K562 (cell line): ENCODE measurements around the gene PIK3CG. TPM values are rescaled to one million over a fixed set of nuclear protein-coding genes. Genes with fewer than 3 reads are reported as not detected.

Source experiments
- ATAC-seq: fragments of 200-7000 bp; cut with Tn5 transposase; 3 replicates; pipeline ENCODE4 v1.9.1; 2020; ENCODE audit warnings: moderate library complexity
- BruUV-seq: library from RNA; stranded (reverse); fragments of 400-500 nt; replicated peaks from 2 replicates; lab custom pipeline; 2021; lab: Mats Ljungman, UMichigan
- CTCF ChIA-PET: fragments of 300-600 bp; formaldehyde crosslinking; extraction: SDS; loops from one replicate; lab custom pipeline; 2021; ENCODE audit warnings: low intra/inter-chr PET ratio; lab: Yijun Ruan, JAX
- POLR2A ChIA-PET: fragments of 300-600, 350-650 bp; sonication (Branson Sonifier 250); formaldehyde crosslinking; extraction: SDS; loops from one replicate; lab custom pipeline; 2021; ENCODE audit warnings: antibody characterized with exemption, inconsistent platforms; lab: Yijun Ruan, JAX
- DNase-seq, 4 experiments: peaks; one replicate each; pipeline versions ENCODE4 v3.0.0 to v3.0.0-alpha.2; 2011 to 2018; ENCODE audit warnings: low spot score in 3 of 4, mixed read lengths in 3 of 4; ENCODE audit errors: extremely low read depth in 1 of 4
- FAIRE-seq: peaks from 2 replicates; lab custom pipeline; 2011; peaks lifted over from hg19 to GRCh38; lab: Jason Lieb, UNC
- H2AFZ ChIP-seq: 2 replicates; pipeline ENCODE4 v1.6.0; 2011; ENCODE audit warnings: low read depth, low read length, control low read depth, inconsistent platforms
- H3K27ac ChIP-seq: fragments of 200-600 bp; 3 replicates; pipeline ENCODE4 v1.8.0; 2011; ENCODE audit warnings: low read depth, mild to moderate bottlenecking, control low read depth, inconsistent platforms, low read length, moderate library complexity, mixed read lengths; ENCODE audit errors: extremely low read depth
- H3K27me3 ChIP-seq, 2 experiments: fragments of 300-600 bp in 1 of 2; 2 replicates in 1 of 2; 3 replicates in 1 of 2; pipeline versions ENCODE4 v1.6.0 to v1.8.0; 2011; ENCODE audit warnings: inconsistent platforms in 2 of 2, low read length in 2 of 2, mild to moderate bottlenecking in 1 of 2, mixed read lengths in 1 of 2, moderate library complexity in 1 of 2; ENCODE audit not compliant: control insufficient read depth in 2 of 2, insufficient read depth in 2 of 2
- H3K36me3 ChIP-seq: fragments of 300-600 bp; 3 replicates; pipeline ENCODE4 v1.8.0; 2011; ENCODE audit warnings: mild to moderate bottlenecking, low read length, inconsistent platforms; ENCODE audit not compliant: control insufficient read depth, insufficient read depth
- H3K4me1 ChIP-seq, 2 experiments: fragments of 200-600 bp in 1 of 2; replicated peaks in 1 of 2; 2 replicates in 1 of 2; 3 replicates in 1 of 2; pipeline versions ENCODE4 v1.5.1 to v1.8.0; 2011; ENCODE audit warnings: inconsistent platforms in 2 of 2, low read length in 2 of 2, mild to moderate bottlenecking in 1 of 2, mixed read lengths in 1 of 2, moderate library complexity in 1 of 2; ENCODE audit not compliant: control insufficient read depth in 2 of 2, insufficient read depth in 2 of 2
- H3K4me2 ChIP-seq: 2 replicates; pipeline ENCODE4 v1.6.1; 2011; ENCODE audit warnings: low read length, control low read depth, inconsistent platforms, mixed read lengths; ENCODE audit not compliant: insufficient read depth
- H3K4me3 ChIP-seq: fragments of 200-600 bp; sonication (generic), shearing (Covaris generic); 2 replicates; pipeline ENCODE4 v1.5.1; 2016; ENCODE audit warnings: control low read depth, inconsistent platforms
- H3K79me2 ChIP-seq: fragments of 200-600 bp; 3 replicates; pipeline ENCODE4 v1.8.0; 2011; ENCODE audit warnings: low read length, inconsistent platforms; ENCODE audit not compliant: control insufficient read depth, insufficient read depth
- H3K9ac ChIP-seq, 2 experiments: 2 replicates each; pipeline versions ENCODE4 v1.6.0 to v1.6.1; 2011; ENCODE audit warnings: low read depth in 2 of 2, low read length in 2 of 2, control low read depth in 1 of 2, inconsistent platforms in 1 of 2, mild to moderate bottlenecking in 1 of 2, mixed read lengths in 1 of 2; ENCODE audit not compliant: insufficient read depth in 1 of 2
- H3K9me1 ChIP-seq: one replicate; pipeline ENCODE4 v1.6.0; 2011; ENCODE audit warnings: inconsistent platforms, mild to moderate bottlenecking, low read length, moderate library complexity; ENCODE audit not compliant: control insufficient read depth, insufficient read depth
- H3K9me3 ChIP-seq: replicated peaks from 2 replicates; pipeline ENCODE4 v1.5.1; 2011; ENCODE audit warnings: low read depth, low read length, inconsistent platforms; ENCODE audit not compliant: control insufficient read depth, insufficient read depth
- H4K20me1 ChIP-seq: replicated peaks from 2 replicates; pipeline ENCODE4 v1.6.1; 2011; ENCODE audit warnings: low read length, inconsistent platforms, mixed read lengths; ENCODE audit not compliant: control insufficient read depth, insufficient read depth
- ARID2 ChIP-seq: fragments of 450-650 bp; IDR thresholded peaks from 2 replicates; pipeline ENCODE4 v1.6.1; 2017; ENCODE audit warnings: antibody characterized with exemption, mild to moderate bottlenecking
- CBX3 ChIP-seq, 2 experiments: IDR thresholded peaks; 1 replicate in 1 of 2; 2 replicates in 1 of 2; pipeline ENCODE4 v1.6.1; 2012; ENCODE audit warnings: inconsistent platforms in 2 of 2, low read length in 2 of 2, borderline replicate concordance in 1 of 2, control low read depth in 1 of 2
- EP300 ChIP-seq: IDR thresholded peaks from 2 replicates; pipeline ENCODE4 v1.6.1; 2012; ENCODE audit warnings: low read length, improper control_type of control experiment
- HDAC1 ChIP-seq, 2 experiments: fragments of 450-650 bp; IDR thresholded peaks; 2 replicates each; pipeline ENCODE4 v1.6.1; 2016 to 2017; ENCODE audit warnings: inconsistent platforms in 1 of 2, mild to moderate bottlenecking in 1 of 2, moderate library complexity in 1 of 2
- RREB1 ChIP-seq: fragments of 250-450 bp; sonication (Bioruptor Pico); IDR thresholded peaks from 2 replicates; pipeline ENCODE4 v1.4.0; 2020
- TRIM28 ChIP-seq: fragments of 450-650 bp; IDR thresholded peaks from 2 replicates; pipeline ENCODE4 v1.6.1; 2017
- WGBS: fragments of 100-300 bp; shearing (Covaris generic); methylation state at CpG from one replicate; pipeline ENCODE4 v1.1.6; 2016; ENCODE audit warnings: low coverage, mixed read lengths; ENCODE audit not compliant: insufficient coverage; ENCODE audit errors: missing lambda C conversion rate; 5-methylcytosine and 5-hydroxymethylcytosine counted together
- in situ Hi-C: fragments of 300-500 bp; cut with MboI; formaldehyde crosslinking; loops from 4 replicates; pipeline ENCODE4 v1.15.0; 2018; ENCODE audit warnings: inconsistent platforms, mixed read lengths
- intact Hi-C: fragments of 100-400 bp; cut with micrococcal nuclease; formaldehyde crosslinking; loops from 2 replicates; pipeline ENCODE4 v1.14.2; 2022
- polyA plus RNA-seq, 8 experiments: library from polyadenylated mRNA; depleted of rRNA in 4 of 8; stranded (reverse) in 5 of 8; unstranded in 3 of 8; fragments of >200 nt; fragmentation: Nextera tagmentation in 2 of 8; fragmentation: Illumina TruSeq in 1 of 8; extraction: Ambion mirVana in 2 of 8; extraction: Trizol in 1 of 8; gene quantifications; 2 replicates each; pipeline versions ENCODE4 v1.2.1 to v1.2.3, GENCODE V29; 2011 to 2014; ENCODE audit warnings: inconsistent platforms in 1 of 8, missing spikeins in 1 of 8
- total RNA-seq, 7 experiments: library from RNA; depleted of rRNA in 6 of 7; stranded (reverse); fragments of >200 nt in 6 of 7; fragmentation: Illumina TruSeq in 2 of 7; extraction: Trizol in 2 of 7; gene quantifications; 2 replicates each; pipeline versions ENCODE4 v1.2.1 to v1.2.3, GENCODE V29; 2011 to 2021; ENCODE audit warnings: low replicate concordance in 1 of 7
- TF ChIP-seq, protein P1 (sequence below): fragments of 250-450 bp; sonication (Bioruptor Pico); IDR thresholded peaks from 2 replicates; pipeline ENCODE4 v1.4.0; 2020; ENCODE audit warnings: mild to moderate bottlenecking
- TF ChIP-seq, protein P2 (sequence below): fragments of 450-650 bp; IDR thresholded peaks from 2 replicates; pipeline ENCODE4 v1.6.1; 2016

PIK3CG gene
- total and polyA plus RNA-seq, 9 of the 15 experiments (the other 6 are each of a cell fraction or from before 2014, with no cell fraction given) = 5.3 to 42.5 (median 29.0) TPM

GRCh38 chr7:106947244-106947728 is 82.2 kb downstream of the PIK3CG start:
- Histone ChIP-seq H2AFZ (no peak overlapping the region), H3K27ac (no peak overlapping the region), H3K79me2 (no peaks in the 10 kb centered on the region), H3K4me3 (no peak overlapping the region), H3K9ac (no peak overlapping the region), H4K20me1 (no peaks in the 10 kb centered on the region), H3K9me1 (no peaks in the 10 kb centered on the region), H3K27me3 (no peaks in the 10 kb centered on the region; a peak in 1 of 5 replicates), H3K9me3 (no peaks in the 10 kb centered on the region), H3K4me1 (peaks cover 7 to 21% of the 10 kb centered on the region in 2 experiments), H3K36me3 (no peaks in the 10 kb centered on the region), H3K4me2 (no peak overlapping the region)
- CTCF ChIA-PET = interaction anchor here (0.6 to 5.7 kb wide), 10 partner anchors 96 to 927 kb away, joined by 3 to 188 read pairs (median 4); partner anchors contain the start of gene CCDC71L
- 0% methylated on average over 1 of the region's 1 CpG for WGBS
- FAIRE-seq = peak; percentile 88
- no TSS peak for BruUV-seq
- in situ Hi-C loops (loop anchor here (10.0 kb wide), 1 partner anchor 152 kb away; no protein-coding TSS in a partner anchor), intact Hi-C loops (loop anchor here (1.0 to 5.0 kb wide), 10 partner anchors 31 to 775 kb away; no protein-coding TSS in a partner anchor)
- DNase-seq = peak; percentile 88 to 96 (median 90)
- POLR2A ChIA-PET = interaction anchor here (0.6 to 2.1 kb wide), 9 partner anchors 9 to 227 kb away, joined by 3 to 14 read pairs (median 4); partner anchors contain the start of gene HBP1
- ATAC-seq = peak; percentile 95
- peak; percentile 57; the same call in 1 of the 2 replicates for TF ChIP-seq EP300
- TF ChIP-seq, protein P1, sequence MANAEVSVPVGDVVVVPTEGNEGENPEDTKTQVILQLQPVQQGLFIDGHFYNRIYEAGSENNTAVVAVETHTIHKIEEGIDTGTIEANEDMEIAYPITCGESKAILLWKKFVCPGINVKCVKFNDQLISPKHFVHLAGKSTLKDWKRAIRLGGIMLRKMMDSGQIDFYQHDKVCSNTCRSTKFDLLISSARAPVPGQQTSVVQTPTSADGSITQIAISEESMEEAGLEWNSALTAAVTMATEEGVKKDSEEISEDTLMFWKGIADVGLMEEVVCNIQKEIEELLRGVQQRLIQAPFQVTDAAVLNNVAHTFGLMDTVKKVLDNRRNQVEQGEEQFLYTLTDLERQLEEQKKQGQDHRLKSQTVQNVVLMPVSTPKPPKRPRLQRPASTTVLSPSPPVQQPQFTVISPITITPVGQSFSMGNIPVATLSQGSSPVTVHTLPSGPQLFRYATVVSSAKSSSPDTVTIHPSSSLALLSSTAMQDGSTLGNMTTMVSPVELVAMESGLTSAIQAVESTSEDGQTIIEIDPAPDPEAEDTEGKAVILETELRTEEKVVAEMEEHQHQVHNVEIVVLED (CRISPR knock-in tag) = peak; percentile 20; the same call in 1 of the 2 replicates
- 0 out of 2 replicates have a peak, but pooled peaks have one; percentile 39 for TF ChIP-seq RREB1 (CRISPR knock-in tag)
- no peak; a peak in 1 of 4 replicates for TF ChIP-seq HDAC1 (IDR thresholded peaks at IDR 0.05)
- TF ChIP-seq CBX3 (IDR thresholded peaks at IDR 0.05; ENCODE audit: borderline replicate concordance in 1 of 2, low read length in 2 of 2) = peak in 1 of 2 experiments; percentile 82; a peak in 1 of 3 replicates
- TF ChIP-seq, protein P2, sequence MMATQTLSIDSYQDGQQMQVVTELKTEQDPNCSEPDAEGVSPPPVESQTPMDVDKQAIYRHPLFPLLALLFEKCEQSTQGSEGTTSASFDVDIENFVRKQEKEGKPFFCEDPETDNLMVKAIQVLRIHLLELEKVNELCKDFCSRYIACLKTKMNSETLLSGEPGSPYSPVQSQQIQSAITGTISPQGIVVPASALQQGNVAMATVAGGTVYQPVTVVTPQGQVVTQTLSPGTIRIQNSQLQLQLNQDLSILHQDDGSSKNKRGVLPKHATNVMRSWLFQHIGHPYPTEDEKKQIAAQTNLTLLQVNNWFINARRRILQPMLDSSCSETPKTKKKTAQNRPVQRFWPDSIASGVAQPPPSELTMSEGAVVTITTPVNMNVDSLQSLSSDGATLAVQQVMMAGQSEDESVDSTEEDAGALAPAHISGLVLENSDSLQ = peak; percentile 28; the same call in 1 of the 2 replicates
- TF ChIP-seq TRIM28 = peak; percentile 44; the same call in 1 of the 2 replicates
- peak; percentile 100 for TF ChIP-seq ARID2
